ENCODE data around the gene ETNK2. TPM values are rescaled to one million over a fixed set of nuclear protein-coding genes. Genes with fewer than 3 reads are reported as not detected.
"Not testable (repeated sequence)": the region's sequence is repeated elsewhere in the genome, so short reads cannot be mapped to it uniquely, and the experiment has no call there.

ETNK2 gene
- total RNA-seq, 1 donor from 2014 or later = 5.3 TPM

GRCh38 chr1:204092632-204093420 is 59.0 kb downstream of the ETNK2 start:
- Histone ChIP-seq H2AFZ (replicated peaks) (no peak overlapping the region), H3K4me2 (no peak overlapping the region), H3K9ac (no peak overlapping the region), H3K36me3 (no peaks in the 10 kb centered on the region), H4K20me1 (ENCODE audit: low read depth) (peaks cover 100% of the 10 kb centered on the region), H3K9me3 (ENCODE audit: low read depth) (no peaks in the 10 kb centered on the region), H3K4me3 (no peak overlapping the region), H3F3A (ENCODE audit: low read depth) (peaks cover 47% of the 10 kb centered on the region), H3K27ac (no peak overlapping the region), H3K79me2 (ENCODE audit: low read depth) (peaks cover 98% of the 10 kb centered on the region), H3K27me3 (no peaks in the 10 kb centered on the region), H3K4me1 (peaks cover 76% of the 10 kb centered on the region)
- Mint-ChIP-seq H3K27me3 (ENCODE audit: insufficient read depth, low read depth) (no peaks in the 10 kb centered on the region), H3K4me1 (peaks cover 88% of the 10 kb centered on the region), H3K36me3 (peaks cover 5% of the 10 kb centered on the region), H3K4me3 (peak overlapping the region; percentile 37), H3K9me3 (no peaks in the 10 kb centered on the region), H3K27ac (peak overlapping the region; percentile 51)
- TF ChIP-seq CTCF (IDR thresholded peaks at IDR 0.05) (no peak), EZH2 (IDR thresholded peaks at IDR 0.05) (no peak), EZH2phosphoT487 (IDR thresholded peaks at IDR 0.05) (no peak)
- no peak for DNase-seq (ENCODE audit: low spot score)

- peaks cover 92% of the 10 kb centered on the region for H3K4me1 Mint-ChIP-seq
- TF ChIP-seq CTCF (IDR thresholded peaks at IDR 0.05) (no peak), EZH2phosphoT487 (IDR thresholded peaks at IDR 0.05) (no peak), EZH2 (IDR thresholded peaks at IDR 0.05) (no peak)
- H3K79me2 ChIP-seq (ENCODE audit: low read depth) = peaks cover 98% of the 10 kb centered on the region
Measured at GRCh38 chr1:204091787-204092312, 60.0 kb downstream of the ETNK2 start.

GRCh38 chr1:204091066-204091465 is 60.8 kb downstream of the ETNK2 start:
- no peak overlapping the region for H2AFZ ChIP-seq (replicated peaks)
- H3K4me3 ChIP-seq = no peak overlapping the region
- TF ChIP-seq EZH2 (IDR thresholded peaks at IDR 0.05) (no peak), CTCF (IDR thresholded peaks at IDR 0.05) (no peak), EZH2phosphoT487 (IDR thresholded peaks at IDR 0.05) (no peak)
- H3K27ac Mint-ChIP-seq = peak overlapping the region; percentile 72
- H3F3A ChIP-seq (ENCODE audit: low read depth) = peaks cover 47% of the 10 kb centered on the region
- H3K9me3 ChIP-seq (ENCODE audit: low read depth) = no peaks in the 10 kb centered on the region
- H3K27me3 ChIP-seq = no peaks in the 10 kb centered on the region
- H3K4me3 Mint-ChIP-seq = peak overlapping the region; percentile 43
- no peak overlapping the region for H3K9ac ChIP-seq
- H3K27me3 Mint-ChIP-seq (ENCODE audit: insufficient read depth, low read depth) = peaks cover 4% of the 10 kb centered on the region
- peaks cover 92% of the 10 kb centered on the region for H4K20me1 ChIP-seq (ENCODE audit: low read depth)
- no peaks in the 10 kb centered on the region for H3K36me3 ChIP-seq
- H3K4me1 ChIP-seq = peaks cover 74% of the 10 kb centered on the region
- peaks cover 88% of the 10 kb centered on the region for H3K4me1 Mint-ChIP-seq
- peak overlapping the region; percentile 32 for H3K4me2 ChIP-seq
- no peak overlapping the region for H3K27ac ChIP-seq
- H3K79me2 ChIP-seq (ENCODE audit: low read depth) = peaks cover 98% of the 10 kb centered on the region
- H3K9me3 Mint-ChIP-seq = no peaks in the 10 kb centered on the region
- DNase-seq (ENCODE audit: low spot score) = no peak
- peaks cover 9% of the 10 kb centered on the region for H3K36me3 Mint-ChIP-seq

More at GRCh38 chr1:204091787-204092312, 60.0 kb downstream of the ETNK2 start:
- H3K4me3 ChIP-seq = no peak overlapping the region
- H4K20me1 ChIP-seq (ENCODE audit: low read depth) = peaks cover 99% of the 10 kb centered on the region
- H2AFZ ChIP-seq (replicated peaks) = no peak overlapping the region
- H3K4me2 ChIP-seq = peak overlapping the region; percentile 32
- H3K9me3 ChIP-seq (ENCODE audit: low read depth) = no peaks in the 10 kb centered on the region
- Mint-ChIP-seq H3K36me3 (peaks cover 5% of the 10 kb centered on the region), H3K4me3 (no peak overlapping the region), H3K27me3 (ENCODE audit: insufficient read depth, low read depth) (peaks cover under 1% of the 10 kb centered on the region), H3K27ac (peak overlapping the region; percentile 72), H3K9me3 (no peaks in the 10 kb centered on the region)
- no peaks in the 10 kb centered on the region for H3K36me3 ChIP-seq
- peaks cover 79% of the 10 kb centered on the region for H3K4me1 ChIP-seq
- no peak overlapping the region for H3K9ac ChIP-seq
- no peak overlapping the region for H3K27ac ChIP-seq
- peaks cover 47% of the 10 kb centered on the region for H3F3A ChIP-seq (ENCODE audit: low read depth)
- H3K27me3 ChIP-seq = no peaks in the 10 kb centered on the region
- DNase-seq (ENCODE audit: low spot score) = no peak

- not testable (repeated sequence) for H3K4me3 ChIP-seq; H3K27me3 ChIP-seq; H3K9ac ChIP-seq; H3K4me3 Mint-ChIP-seq; H3K27ac ChIP-seq; H3K9me3 Mint-ChIP-seq; H2AFZ ChIP-seq (replicated peaks); H3K4me2 ChIP-seq; H3K36me3 ChIP-seq; H3K9me3 ChIP-seq (ENCODE audit: low read depth); H3K27me3 Mint-ChIP-seq (ENCODE audit: insufficient read depth, low read depth); DNase-seq (ENCODE audit: low spot score)
- H3F3A ChIP-seq (ENCODE audit: low read depth) = peaks cover 39% of the 10 kb centered on the region
- peaks cover 65% of the 10 kb centered on the region for H3K4me1 ChIP-seq
- peaks cover 11% of the 10 kb centered on the region for H3K36me3 Mint-ChIP-seq
- peak overlapping the region; percentile 54 for H3K27ac Mint-ChIP-seq
- peaks cover 98% of the 10 kb centered on the region for H3K79me2 ChIP-seq (ENCODE audit: low read depth)
- H4K20me1 ChIP-seq (ENCODE audit: low read depth) = peaks cover 92% of the 10 kb centered on the region
- H3K4me1 Mint-ChIP-seq = peaks cover 82% of the 10 kb centered on the region
Measured at GRCh38 chr1:204090132-204090531, 61.7 kb downstream of the ETNK2 start.

All from neural progenitor cell (in vitro differentiated cells).